WTC11 (cell line): ENCODE data around the gene RNASE11.

Experiments
- CTCF ChIP-seq: fragments of 200-600 bp; IDR thresholded peaks from 2 replicates; pipeline ENCODE4 v1.8.0; 2022; ENCODE audit warnings: antibody characterized with exemption
- E2F5 ChIP-seq: sonication (generic); formaldehyde crosslinking; IDR thresholded peaks from 2 replicates; pipeline ENCODE4 v1.8.1; 2022; ENCODE audit warnings: mild to moderate bottlenecking, moderate library complexity, missing genetic modification reagents
- ETV6 ChIP-seq: sonication (generic); formaldehyde crosslinking; IDR thresholded peaks from 2 replicates; pipeline ENCODE4 v1.8.1; 2022; ENCODE audit warnings: mild to moderate bottlenecking, missing genetic modification reagents
- NR2C2 ChIP-seq: sonication (generic); formaldehyde crosslinking; IDR thresholded peaks from 2 replicates; pipeline ENCODE4 v1.8.0; 2022; ENCODE audit warnings: mild to moderate bottlenecking, missing genetic modification reagents
- SP1 ChIP-seq: sonication (generic); formaldehyde crosslinking; conservative IDR thresholded peaks from 2 replicates; pipeline ENCODE4 v1.8.1; 2022; ENCODE audit warnings: missing genetic modification reagents
- TP53 ChIP-seq: sonication (generic); formaldehyde crosslinking; IDR thresholded peaks from 2 replicates; pipeline ENCODE4 v1.8.1; 2023; ENCODE audit warnings: mild to moderate bottlenecking, missing genetic modification reagents
- USF1 ChIP-seq: sonication (generic); formaldehyde crosslinking; IDR thresholded peaks from 2 replicates; pipeline ENCODE4 v1.8.0; 2022; ENCODE audit warnings: mild to moderate bottlenecking, missing genetic modification reagents

DNA sequence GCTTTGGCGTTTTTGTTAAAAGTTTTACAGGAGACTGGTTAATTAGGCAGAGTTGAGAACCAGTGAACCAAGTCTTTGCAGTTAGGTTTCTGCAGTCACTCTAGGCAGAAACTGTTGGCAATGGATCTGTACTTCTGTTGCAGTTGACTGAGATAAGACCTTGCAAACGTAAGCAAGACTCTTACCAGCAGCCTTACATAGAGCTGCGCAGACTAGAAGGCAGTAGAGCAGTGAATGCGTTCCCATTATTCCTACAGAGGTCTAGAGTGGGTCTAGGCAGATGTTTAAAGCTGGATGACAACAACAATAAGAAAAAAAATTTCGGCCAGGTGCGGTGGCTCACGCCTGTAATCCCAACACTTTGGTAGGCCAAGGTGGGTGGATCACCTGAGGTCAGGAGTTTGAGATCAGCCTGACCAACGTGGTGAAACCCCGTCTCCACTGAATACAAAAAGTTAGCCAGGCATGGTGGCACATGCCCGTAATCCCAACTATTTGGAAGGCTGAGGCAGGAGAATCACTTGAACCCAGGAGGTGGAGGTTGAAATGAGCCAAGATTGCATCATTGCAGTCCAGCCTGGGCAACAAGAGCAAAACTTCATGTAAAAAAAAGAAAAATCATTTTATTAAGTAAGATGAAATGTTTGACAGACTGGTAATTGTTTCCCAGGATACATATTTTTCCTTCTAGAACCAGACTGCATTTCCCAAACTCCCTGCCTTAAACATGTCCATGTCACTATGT, 39.2 kb downstream of the RNASE11 start:
- TF ChIP-seq CTCF (no peak), USF1 (CRISPR knock-in tag) (no peak), E2F5 (CRISPR knock-in tag) (no peak), NR2C2 (CRISPR knock-in tag) (no peak), ETV6 (CRISPR knock-in tag) (no peak), TP53 (CRISPR knock-in tag) (no peak), SP1 (CRISPR knock-in tag) (no peak)
